NOMO-1 treated with dmso at 0.1 percent for 144 hours (cell line): ENCODE measurements around the gene ANKRD20A1.
"Not testable (repeated sequence)": the region's sequence is repeated elsewhere in the genome, so short reads cannot be mapped to it uniquely, and the experiment has no call there.

ENCODE experiments used
- DNase-seq: peaks from one replicate; lab custom pipeline; 2025; ENCODE audit not compliant: unreplicated experiment; lab: John Stamatoyannopoulos, UW

ANKRD20A1 gene

GRCh38 chr9:67858871-67859270, at the start of gene ANKRD20A1:
Gene ANKRD20A1, plus strand, starts transcription at chr9:67858931. Its CDS starts 496 bp downstream, at chr9:67859427.
- DNase-seq, result not testable (repeated sequence)

- not testable (repeated sequence) for DNase-seq
These were observed 26.6 kb upstream of the ANKRD20A1 start for GRCh38 chr9:67832088-67832487.
